Measurements from ENCODE around the gene MYO10. TPM values are rescaled to one million over a fixed set of nuclear protein-coding genes. Genes with fewer than 3 reads are reported as not detected.

The MYO10 gene
- polyA plus RNA-seq, 3 donors from 2014 or later, result not detected

- Mint-ChIP-seq H3K9me3 (peaks cover 0 to 4% (median 0%) of the 10 kb centered on the region in 6 donors), H3K4me1 (no peaks in the 10 kb centered on the region), H3K27me3 (ENCODE audit: low read depth in 3 of 3) (peaks cover 0 to 3% (median 2%) of the 10 kb centered on the region in 3 donors), H3K4me3 (no peak overlapping the region), H3K27ac (no peak overlapping the region), H3K36me3 (no peaks in the 10 kb centered on the region)
- no peak for DNase-seq
These were observed 141.7 kb downstream of the MYO10 start for GRCh38 chr5:16794269-16794913.

- H3K27me3 Mint-ChIP-seq (ENCODE audit: low read depth in 3 of 3), result peaks cover 0 to 2% (median 1%) of the 10 kb centered on the region in 3 donors
- no peak overlapping the region for H3K4me3 Mint-ChIP-seq
- H3K27ac Mint-ChIP-seq, result no peak overlapping the region
- H3K4me1 Mint-ChIP-seq, result no peaks in the 10 kb centered on the region
- H3K9me3 Mint-ChIP-seq, result peaks cover 0 to 2% (median 0%) of the 10 kb centered on the region in 6 donors
- no peak for DNase-seq
- H3K36me3 Mint-ChIP-seq, result no peaks in the 10 kb centered on the region
These were observed 143.4 kb downstream of the MYO10 start for GRCh38 chr5:16792598-16793275.

- Mint-ChIP-seq H3K4me3 (no peak overlapping the region), H3K27ac (no peak overlapping the region), H3K9me3 (peaks cover 0 to 2% (median 0%) of the 10 kb centered on the region in 6 donors), H3K4me1 (no peaks in the 10 kb centered on the region), H3K27me3 (ENCODE audit: low read depth in 3 of 3) (peaks cover 0 to 2% (median 1%) of the 10 kb centered on the region in 3 donors), H3K36me3 (no peaks in the 10 kb centered on the region)
- DNase-seq, result no peak
These were observed 144.0 kb downstream of the MYO10 start for GRCh38 chr5:16791904-16792597.

GRCh38 chr5:16791036-16791705 lies 144.9 kb downstream of the MYO10 start:
- H3K27me3 Mint-ChIP-seq (ENCODE audit: low read depth in 3 of 3), result peaks cover 0 to 1% (median 1%) of the 10 kb centered on the region in 3 donors
- H3K9me3 Mint-ChIP-seq, result peaks cover 0 to 2% (median 0%) of the 10 kb centered on the region in 6 donors
- DNase-seq, result no peak
- no peaks in the 10 kb centered on the region for H3K36me3 Mint-ChIP-seq
- H3K4me1 Mint-ChIP-seq, result no peaks in the 10 kb centered on the region
- no peak overlapping the region for H3K27ac Mint-ChIP-seq
- peak overlapping the region in 2 of 5 donors; percentile 33 to 36 for H3K4me3 Mint-ChIP-seq

- H3K9me3 Mint-ChIP-seq, result peaks cover 0 to 2% (median under 1%) of the 10 kb centered on the region in 6 donors
- H3K4me3 Mint-ChIP-seq, result no peak overlapping the region
- H3K36me3 Mint-ChIP-seq, result no peaks in the 10 kb centered on the region
- H3K4me1 Mint-ChIP-seq, result no peaks in the 10 kb centered on the region
- no peak for DNase-seq
- H3K27me3 Mint-ChIP-seq (ENCODE audit: low read depth in 3 of 3), result peaks cover 0 to 2% (median 0%) of the 10 kb centered on the region in 3 donors
- no peak overlapping the region for H3K27ac Mint-ChIP-seq
These were observed 147.1 kb downstream of the MYO10 start for GRCh38 chr5:16788957-16789356.

GRCh38 chr5:16787278-16787677 lies 148.8 kb downstream of the MYO10 start:
- H3K4me1 Mint-ChIP-seq, result no peaks in the 10 kb centered on the region
- no peak overlapping the region for H3K4me3 Mint-ChIP-seq
- H3K27me3 Mint-ChIP-seq (ENCODE audit: low read depth in 3 of 3), result peaks cover 0 to 2% (median 0%) of the 10 kb centered on the region in 3 donors
- no peak overlapping the region for H3K27ac Mint-ChIP-seq
- no peak for DNase-seq
- H3K36me3 Mint-ChIP-seq, result no peaks in the 10 kb centered on the region
- H3K9me3 Mint-ChIP-seq, result peaks cover 0 to 4% (median under 1%) of the 10 kb centered on the region in 6 donors

- no peaks in the 10 kb centered on the region for H3K36me3 Mint-ChIP-seq
- DNase-seq, result no peak
- peaks cover 0 to 4% (median under 1%) of the 10 kb centered on the region in 6 donors for H3K9me3 Mint-ChIP-seq
- no peak overlapping the region for H3K27ac Mint-ChIP-seq
- H3K4me3 Mint-ChIP-seq, result no peak overlapping the region
- H3K4me1 Mint-ChIP-seq, result no peaks in the 10 kb centered on the region
- peaks cover 0 to 2% (median 0%) of the 10 kb centered on the region in 3 donors for H3K27me3 Mint-ChIP-seq (ENCODE audit: low read depth in 3 of 3)
These were observed 151.0 kb downstream of the MYO10 start for GRCh38 chr5:16784843-16785791.

- no peaks in the 10 kb centered on the region for H3K4me1 Mint-ChIP-seq
- peaks cover 0 to 4% (median 2%) of the 10 kb centered on the region in 6 donors for H3K9me3 Mint-ChIP-seq
- no peaks in the 10 kb centered on the region for H3K36me3 Mint-ChIP-seq
- DNase-seq, result no peak
- H3K27me3 Mint-ChIP-seq (ENCODE audit: low read depth in 3 of 3), result peaks cover 0 to 2% (median 0%) of the 10 kb centered on the region in 3 donors
- no peak overlapping the region for H3K27ac Mint-ChIP-seq
- no peak overlapping the region for H3K4me3 Mint-ChIP-seq
These were observed 152.0 kb downstream of the MYO10 start for GRCh38 chr5:16784088-16784487.

GRCh38 chr5:16781828-16782626 lies 154.1 kb downstream of the MYO10 start:
- Mint-ChIP-seq H3K27ac (no peak overlapping the region), H3K4me1 (no peaks in the 10 kb centered on the region), H3K9me3 (peaks cover 0 to 6% (median 1%) of the 10 kb centered on the region in 6 donors), H3K4me3 (no peak overlapping the region), H3K36me3 (no peaks in the 10 kb centered on the region), H3K27me3 (ENCODE audit: low read depth in 3 of 3) (peaks cover 0 to 4% (median 2%) of the 10 kb centered on the region in 3 donors)
- DNase-seq, result no peak

GRCh38 chr5:16780325-16780724 lies 155.8 kb downstream of the MYO10 start:
- no peak for DNase-seq
- Mint-ChIP-seq H3K27ac (no peak overlapping the region), H3K27me3 (ENCODE audit: low read depth in 3 of 3) (peaks cover 0 to 7% (median 2%) of the 10 kb centered on the region in 3 donors), H3K9me3 (peaks cover 0 to 6% (median 1%) of the 10 kb centered on the region in 6 donors), H3K4me1 (no peaks in the 10 kb centered on the region), H3K4me3 (no peak overlapping the region), H3K36me3 (no peaks in the 10 kb centered on the region)

GRCh38 chr5:16777432-16777831 lies 158.7 kb downstream of the MYO10 start:
- Mint-ChIP-seq H3K27me3 (ENCODE audit: low read depth in 3 of 3) (peaks cover 0 to 7% (median 0%) of the 10 kb centered on the region in 3 donors), H3K27ac (no peak overlapping the region), H3K4me1 (no peaks in the 10 kb centered on the region), H3K4me3 (no peak overlapping the region), H3K9me3 (peaks cover 0 to 4% (median 0%) of the 10 kb centered on the region in 6 donors), H3K36me3 (no peaks in the 10 kb centered on the region)
- no peak for DNase-seq

GRCh38 chr5:16776611-16777251 lies 159.4 kb downstream of the MYO10 start:
- DNase-seq, result no peak
- Mint-ChIP-seq H3K27me3 (ENCODE audit: low read depth in 3 of 3) (peaks cover 0 to 7% (median 0%) of the 10 kb centered on the region in 3 donors), H3K36me3 (no peaks in the 10 kb centered on the region), H3K27ac (no peak overlapping the region), H3K4me1 (no peaks in the 10 kb centered on the region), H3K9me3 (peaks cover 0 to 4% (median 0%) of the 10 kb centered on the region in 6 donors), H3K4me3 (no peak overlapping the region)
